Tibial artery (tissue), 4 donors: ENCODE measurements around the gene STOM.
"Not testable (repeated sequence)": the region's sequence is repeated elsewhere in the genome, so short reads cannot be mapped to it uniquely, and the experiment has no call there.

ENCODE experiments used
- DNase-seq, 2 donors: peaks; one replicate each; pipeline ENCODE4 v3.0.0-alpha.2; 2019
- H3K27ac ChIP-seq, 2 donors: fragments of 200-600 bp; sonication (generic) in 1 of 2; 1 replicate in 1 of 2; 2 replicates in 1 of 2; pipeline ENCODE4 v1.5.1; 2018 to 2019; ENCODE audit warnings: mild to moderate bottlenecking in 1 of 2
- H3K27me3 ChIP-seq, 2 donors: fragments of 200-600 bp; sonication (generic) in 1 of 2; one replicate each; pipeline versions ENCODE4 v1.5.1 to v1.6.0; 2016 to 2019
- H3K36me3 ChIP-seq, 3 donors: fragments of 200-600 bp; sonication (generic) in 2 of 3; one replicate each; pipeline ENCODE4 v1.5.1; 2016 to 2019; ENCODE audit warnings: mild to moderate bottlenecking in 2 of 3
- H3K4me1 ChIP-seq, 4 donors: fragments of 200-600 bp; sonication (generic) in 2 of 4; 1 replicate in 3 of 4; 2 replicates in 1 of 4; pipeline ENCODE4 v1.5.1; 2016 to 2019
- H3K4me3 ChIP-seq, 2 donors: fragments of 200-600 bp; sonication (generic) in 1 of 2; 1 replicate in 1 of 2; 2 replicates in 1 of 2; pipeline ENCODE4 v1.5.1; 2018 to 2019; ENCODE audit warnings: mild to moderate bottlenecking in 2 of 2
- H3K9me3 ChIP-seq, 3 donors: fragments of 200-600 bp; sonication (generic) in 1 of 3; one replicate each; pipeline ENCODE4 v1.5.1; 2016 to 2019
- CTCF ChIP-seq, 2 experiments: fragments of 200-600 bp in 1 of 2; fragments of 450-650 bp in 1 of 2; IDR thresholded peaks; one replicate each; pipeline ENCODE4 v1.5.1; 2017 to 2019; ENCODE audit warnings: antibody characterized with exemption in 2 of 2, mild to moderate bottlenecking in 1 of 2, moderate library complexity in 1 of 2
- intact Hi-C: fragments of 100-400 bp; cut with DNase I; formaldehyde crosslinking; loops from one replicate; pipeline ENCODE4 v1.15.0; 2023; ENCODE audit warnings: low total_unique reads

The STOM gene

GRCh38 chr9:121292801-121293241 is 77.2 kb downstream of the STOM start:
- Histone ChIP-seq H3K27ac (peak overlapping the region; percentile 92 to 95), H3K9me3 (no peaks in the 10 kb centered on the region), H3K36me3 (peaks cover 0 to 8% (median 6%) of the 10 kb centered on the region in 3 donors), H3K4me1 (peaks cover 22 to 100% (median 83%) of the 10 kb centered on the region in 4 donors), H3K4me3 (no peak overlapping the region), H3K27me3 (no peaks in the 10 kb centered on the region)
- TF ChIP-seq CTCF (IDR thresholded peaks at IDR 0.05): no peak
- intact Hi-C loops: no loop called here
- DNase-seq: peak in 1 of 2 donors; percentile 53

- intact Hi-C loops: no loop called here
- Histone ChIP-seq H3K9me3 (no peaks in the 10 kb centered on the region), H3K4me1 (peaks cover 19 to 100% (median 83%) of the 10 kb centered on the region in 4 donors), H3K27ac (peak overlapping the region; percentile 92 to 95), H3K36me3 (peaks cover 0 to 8% (median 8%) of the 10 kb centered on the region in 3 donors), H3K4me3 (no peak overlapping the region), H3K27me3 (no peaks in the 10 kb centered on the region)
- TF ChIP-seq CTCF (IDR thresholded peaks at IDR 0.05): no peak
- DNase-seq: peak in 1 of 2 donors; percentile 57
These were observed 78.0 kb downstream of the STOM start for GRCh38 chr9:121292051-121292450.

GRCh38 chr9:121291536-121291935 is 78.5 kb downstream of the STOM start:
- H3K27ac ChIP-seq: peak overlapping the region; percentile 92 to 95
- intact Hi-C loops, H3K36me3 ChIP-seq, H3K9me3 ChIP-seq, H3K4me3 ChIP-seq, DNase-seq, H3K27me3 ChIP-seq: not testable (repeated sequence)
- peaks cover 18 to 100% (median 83%) of the 10 kb centered on the region in 4 donors for H3K4me1 ChIP-seq

- Histone ChIP-seq H3K4me1 (peaks cover 11 to 100% (median 84%) of the 10 kb centered on the region in 4 donors), H3K27ac (peak overlapping the region; percentile 92 to 95), H3K36me3 (peaks cover 0 to 8% (median 8%) of the 10 kb centered on the region in 3 donors), H3K27me3 (no peaks in the 10 kb centered on the region), H3K4me3 (peak overlapping the region; percentile 11 to 23), H3K9me3 (no peaks in the 10 kb centered on the region)
- no peak for TF ChIP-seq CTCF (IDR thresholded peaks at IDR 0.05)
- DNase-seq: peak in 1 of 2 donors; percentile 75
- intact Hi-C loops: no loop called here
These were observed 80.2 kb downstream of the STOM start for GRCh38 chr9:121289772-121290370.

GRCh38 chr9:121289026-121289771 is 80.9 kb downstream of the STOM start:
- DNase-seq: peak in 1 of 2 donors; percentile 88
- Histone ChIP-seq H3K9me3 (no peaks in the 10 kb centered on the region), H3K27ac (peak overlapping the region; percentile 92 to 95), H3K4me3 (peak overlapping the region; percentile 11 to 23), H3K36me3 (peaks cover 0 to 12% (median 8%) of the 10 kb centered on the region in 3 donors), H3K4me1 (peaks cover 17 to 100% (median 84%) of the 10 kb centered on the region in 4 donors), H3K27me3 (no peaks in the 10 kb centered on the region)
- intact Hi-C loops: no loop called here
- no peak for TF ChIP-seq CTCF (IDR thresholded peaks at IDR 0.05)
